Stimulated activated CD4-positive, alpha-beta T cell treated with anti-CD3 and anti-CD28 coated beads, Interleukin-1b, Interleukin-23, amount 100 ng/mL, for 24 hours (primary cell): Measurements from ENCODE around the gene CACNA2D3.

Source experiments
- DNase-seq, 4 experiments: peaks; one replicate each; pipeline ENCODE4 v3.0.0-alpha.2; 2020; ENCODE audit warnings: low read depth in 4 of 4, low spot score in 1 of 4

The CACNA2D3 gene

DNA sequence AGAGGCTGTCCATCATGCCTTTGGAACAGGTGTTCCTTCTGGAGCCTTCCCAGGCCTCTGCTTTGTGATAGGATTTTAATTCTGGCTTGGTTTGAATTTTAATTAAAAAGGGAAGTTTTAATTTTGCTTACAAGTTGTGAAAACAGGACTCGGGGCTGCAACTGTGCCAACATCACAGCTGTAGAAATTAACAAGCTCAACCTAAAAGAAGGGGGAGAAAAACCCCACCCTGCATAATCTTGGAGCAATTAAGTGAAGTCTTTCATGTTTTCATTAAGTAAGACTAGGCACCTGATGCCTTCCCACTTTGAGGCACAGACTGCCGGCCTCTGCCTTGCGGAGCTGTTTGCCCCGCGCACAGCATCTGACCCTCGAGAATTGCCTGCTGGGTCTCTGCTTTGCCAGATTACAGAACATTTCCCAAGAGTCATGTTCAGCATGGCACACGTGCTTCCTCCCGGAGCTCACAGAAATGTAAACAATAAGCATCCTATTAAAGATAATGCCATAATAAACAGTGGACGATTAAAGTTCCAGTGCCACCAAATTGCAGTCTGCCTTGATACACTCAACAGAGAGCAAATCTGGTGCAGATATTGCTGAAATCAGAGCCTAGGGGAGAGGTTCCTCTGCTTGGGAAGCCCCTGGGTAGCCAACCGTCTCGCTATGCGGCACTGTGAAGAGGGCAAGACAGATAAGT is 441.3 kb downstream of the CACNA2D3 start:
- DNase-seq, result no peak

GRCh38 chr3:54564374-54564925 is 442.1 kb downstream of the CACNA2D3 start:
- no peak for DNase-seq

GRCh38 chr3:54565956-54566355 is 443.6 kb downstream of the CACNA2D3 start:
- DNase-seq, result no peak

- no peak for DNase-seq
Measured at GRCh38 chr3:54567949-54568348, 445.6 kb downstream of the CACNA2D3 start.

DNA sequence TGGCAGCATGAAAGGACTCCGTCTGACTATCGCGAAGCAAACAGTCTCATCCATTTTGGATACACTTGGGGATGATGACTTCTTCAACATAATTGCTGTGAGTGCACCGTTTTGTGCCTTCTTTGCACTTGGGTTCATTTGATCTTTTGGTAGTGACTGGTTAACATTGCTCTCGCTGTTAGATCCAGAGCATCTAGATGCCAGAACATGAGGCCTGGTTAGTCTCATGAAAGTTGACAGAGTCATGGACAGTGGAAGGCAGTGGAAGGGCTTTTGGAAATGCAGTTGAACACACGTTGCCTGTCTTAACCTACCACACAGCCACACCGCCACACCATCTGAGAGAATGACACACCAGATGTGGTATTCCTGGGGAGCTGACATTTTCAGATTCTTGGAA is 447.7 kb downstream of the CACNA2D3 start:
- no peak for DNase-seq

DNA sequence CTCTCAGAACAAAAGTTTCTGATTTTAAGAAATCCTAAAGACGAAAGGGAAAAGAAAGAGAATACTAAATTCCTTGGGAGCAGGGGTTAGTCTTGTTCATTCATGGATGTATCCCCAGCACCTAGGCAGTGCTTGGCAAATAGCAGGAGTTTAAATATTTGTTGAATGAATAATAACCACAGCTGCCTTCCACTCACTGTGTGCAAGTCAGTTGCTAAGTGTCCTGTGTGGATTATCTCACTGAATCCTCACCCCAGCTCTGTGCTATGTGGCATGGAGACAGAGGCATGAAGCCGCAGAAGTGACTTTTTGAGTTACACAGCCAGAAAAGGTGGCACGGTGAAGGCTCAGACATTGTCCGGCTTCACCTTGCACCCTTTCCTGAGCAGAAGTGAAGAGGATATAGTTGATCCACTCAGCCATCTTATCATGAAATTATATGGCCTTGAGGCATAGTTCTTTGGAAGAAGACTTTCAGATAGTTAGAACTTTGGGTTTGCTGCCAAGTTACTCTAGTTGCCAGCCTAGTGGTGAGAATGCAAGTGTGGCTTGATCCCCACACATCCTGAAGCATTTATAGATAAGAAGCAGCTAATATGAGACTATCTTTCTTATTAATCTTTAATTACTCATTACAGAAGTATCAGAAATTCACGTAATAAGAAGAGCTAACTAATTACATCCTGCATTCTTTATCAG is 450.0 kb downstream of the CACNA2D3 start:
- DNase-seq, result no peak

DNA sequence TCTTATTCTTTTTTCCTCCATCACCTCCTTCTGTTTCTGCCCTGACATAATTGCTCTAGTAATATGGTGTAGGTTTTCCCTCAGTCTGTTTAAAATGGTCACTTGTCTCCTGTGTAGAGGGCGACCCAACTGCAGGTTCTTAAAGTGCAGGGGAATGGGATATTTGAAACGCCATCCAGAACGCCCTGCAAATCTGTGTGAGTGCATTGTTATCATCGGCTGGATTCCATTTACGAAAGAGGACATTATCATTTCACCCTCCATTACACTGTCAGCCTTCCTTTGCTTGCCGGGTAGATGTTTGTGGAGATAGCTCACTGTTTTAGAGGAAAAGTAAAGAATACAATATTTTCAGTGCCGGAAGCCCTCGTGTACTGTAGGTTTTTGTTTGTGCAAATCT is 451.5 kb downstream of the CACNA2D3 start:
- DNase-seq, result no peak

DNA sequence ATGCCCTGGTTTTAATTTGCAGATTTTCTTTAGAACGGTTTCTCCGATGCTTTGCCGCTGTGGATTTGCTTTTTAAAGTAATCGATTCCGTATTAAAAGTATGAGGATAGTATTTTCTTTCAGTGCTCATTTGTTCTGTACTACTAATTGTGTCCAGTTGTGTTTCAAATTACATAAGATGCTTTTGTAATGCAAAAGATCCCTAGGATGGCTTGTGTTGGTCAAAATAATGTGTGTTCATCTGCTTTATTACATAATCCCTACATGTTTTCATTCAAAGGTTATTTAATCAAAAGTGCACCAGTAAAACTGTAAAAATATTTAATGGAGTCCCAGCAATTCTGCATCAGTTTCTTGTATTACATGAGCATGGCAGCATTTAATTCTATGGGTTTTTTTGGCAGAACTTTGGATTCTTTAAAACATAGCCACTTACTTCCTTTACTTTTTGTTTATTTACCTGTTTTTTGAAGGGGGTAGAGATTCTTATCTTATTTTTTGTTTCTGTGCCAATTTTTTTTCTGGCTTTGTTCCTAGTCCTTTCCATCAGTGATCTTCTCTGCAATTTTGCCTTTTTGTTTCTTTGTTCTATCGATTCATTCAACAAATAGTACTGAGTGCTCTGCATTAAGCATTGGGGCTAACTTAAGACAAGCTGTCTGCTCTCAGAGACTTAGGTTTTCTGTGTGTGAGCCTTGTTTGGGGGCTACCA is 452.7 kb downstream of the CACNA2D3 start:
- no peak for DNase-seq

- no peak for DNase-seq
Measured at GRCh38 chr3:54575618-54575960, 453.2 kb downstream of the CACNA2D3 start.

DNA sequence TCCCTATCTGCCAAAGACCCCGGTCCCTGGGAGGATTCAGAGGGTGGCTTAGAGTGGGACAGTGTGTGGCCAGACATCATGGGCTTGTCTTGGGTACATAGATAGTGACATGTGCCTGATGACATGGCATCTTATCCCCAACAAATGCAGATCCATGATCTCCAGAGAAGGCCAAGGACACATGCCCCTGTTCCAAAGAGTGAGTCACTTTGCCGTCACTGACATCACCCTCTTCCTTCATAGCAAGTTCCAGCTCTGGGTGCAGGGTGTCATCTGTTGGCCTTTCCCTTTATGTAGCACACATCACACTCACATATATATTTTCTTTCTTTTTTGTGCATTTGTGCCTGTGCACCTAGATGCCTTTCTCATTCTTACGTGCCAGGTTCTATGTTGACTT is 455.0 kb downstream of the CACNA2D3 start:
- DNase-seq, result no peak

- no peak for DNase-seq
Measured at GRCh38 chr3:54578417-54578816, 456.1 kb downstream of the CACNA2D3 start.

DNA sequence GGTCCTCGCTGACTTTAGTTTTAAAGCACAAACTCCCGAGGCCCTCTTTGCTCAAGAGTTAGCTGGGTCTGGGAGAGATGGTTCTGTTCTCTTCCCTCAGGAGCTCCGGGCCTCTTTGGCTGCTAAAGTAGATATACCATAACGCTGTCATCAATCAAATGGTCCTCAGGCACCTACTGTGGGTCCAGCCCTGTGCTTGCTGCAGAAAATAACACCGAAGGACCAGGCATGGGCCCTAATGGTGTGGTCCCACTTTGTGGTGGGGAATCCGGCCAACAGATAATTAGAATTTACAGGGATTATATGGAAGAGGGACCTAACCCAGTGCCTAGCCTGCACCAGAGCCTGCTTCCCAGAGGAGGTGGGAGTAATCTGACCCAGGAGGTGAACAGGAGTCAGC is 458.1 kb downstream of the CACNA2D3 start:
- DNase-seq, result no peak

GRCh38 chr3:54582424-54582823 is 460.1 kb downstream of the CACNA2D3 start:
- no peak for DNase-seq

DNA sequence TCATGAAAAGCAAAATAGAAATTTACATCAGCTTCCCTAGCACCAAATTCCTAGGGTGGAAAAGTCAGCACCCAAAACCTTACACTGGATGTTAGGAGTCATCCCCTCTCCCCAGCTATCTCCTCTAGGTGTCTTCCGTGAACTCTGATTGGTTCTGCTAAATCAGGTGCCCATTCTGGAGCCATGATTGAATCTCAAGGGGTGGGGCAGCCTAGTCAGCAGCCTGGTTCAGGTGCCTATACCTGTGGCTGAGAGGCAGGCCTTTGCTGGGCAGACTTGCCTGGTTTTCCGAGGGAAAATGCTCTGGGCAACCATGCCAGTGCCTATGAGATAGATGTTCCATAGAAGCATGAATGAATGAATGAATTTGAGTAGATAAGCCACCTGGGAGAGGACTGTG is 468.8 kb downstream of the CACNA2D3 start:
- no peak for DNase-seq

DNA sequence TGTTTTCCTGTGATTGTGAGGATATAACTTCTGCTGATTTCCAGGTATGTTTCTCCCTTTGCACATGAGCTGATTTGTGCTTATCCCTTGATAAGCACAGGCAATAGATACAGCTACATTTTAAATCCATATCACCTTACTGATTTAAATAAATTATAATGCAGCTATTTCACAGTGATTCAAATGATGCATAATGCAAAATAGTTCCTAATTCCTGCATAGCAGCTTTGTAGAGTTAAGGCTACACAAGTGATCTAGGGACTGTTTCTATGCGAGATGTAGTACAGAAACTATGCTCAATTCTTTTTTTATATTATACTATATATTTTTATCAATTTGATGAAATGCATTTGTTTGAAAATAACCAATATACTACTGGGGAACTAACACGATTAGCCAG is 471.3 kb downstream of the CACNA2D3 start:
- DNase-seq, result no peak

DNA sequence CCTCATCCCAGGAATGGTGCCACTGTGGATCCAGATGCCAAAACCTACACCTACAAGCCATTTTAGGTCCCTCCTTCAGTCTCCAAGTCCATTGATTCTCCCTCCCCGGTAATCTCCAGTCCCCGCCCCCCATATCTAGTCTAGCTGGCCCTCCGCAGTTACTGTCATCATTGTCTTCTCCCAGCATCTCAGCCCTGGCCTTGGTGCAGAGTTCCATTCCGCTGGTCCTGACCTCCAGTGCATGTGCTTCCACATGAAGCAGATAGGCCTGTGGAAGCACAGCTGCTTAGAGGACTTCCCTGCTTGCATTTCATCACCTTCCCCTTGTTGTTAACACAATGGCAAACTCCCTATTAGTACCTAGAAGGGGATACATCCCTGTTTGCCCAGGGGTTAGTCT is 473.7 kb downstream of the CACNA2D3 start:
- no peak for DNase-seq

- no peak for DNase-seq
Measured at GRCh38 chr3:54599716-54600115, 477.4 kb downstream of the CACNA2D3 start.

GRCh38 chr3:54600441-54601204 is 478.3 kb downstream of the CACNA2D3 start:
- DNase-seq, result no peak

GRCh38 chr3:54604495-54604894 is 482.1 kb downstream of the CACNA2D3 start:
- no peak for DNase-seq

GRCh38 chr3:54608041-54608440 is 485.7 kb downstream of the CACNA2D3 start:
- no peak for DNase-seq

- DNase-seq, result no peak
Measured at GRCh38 chr3:54619053-54619452, 496.7 kb downstream of the CACNA2D3 start.
